IMR-90 (cell line): ENCODE data around the gene HMG20A. TPM values are rescaled to one million over a fixed set of nuclear protein-coding genes. Genes with fewer than 3 reads are reported as not detected.

Source experiments
- ATAC-seq: fragments of 200-7000 bp; cut with Tn5 transposase; 2 replicates; pipeline ENCODE4 v1.9.1; 2020; ENCODE audit warnings: low read depth, mild to moderate bottlenecking, moderate library complexity
- BruUV-seq: library from RNA; stranded (reverse); fragments of 400-500 nt; replicated peaks from 2 replicates; lab custom pipeline; 2021; lab: Mats Ljungman, UMichigan
- CTCF ChIA-PET: fragments of 300-600 bp; formaldehyde crosslinking; extraction: SDS; loops from one replicate; lab custom pipeline; 2021; ENCODE audit warnings: antibody characterized with exemption; lab: Yijun Ruan, JAX
- POLR2A ChIA-PET: fragments of 300-600 bp; sonication (Branson Sonifier 250); formaldehyde crosslinking; loops from one replicate; lab custom pipeline; 2022; ENCODE audit warnings: antibody characterized with exemption; ENCODE audit not compliant: unreplicated experiment; lab: Charles Lee
- DNase-seq: peaks from one replicate; pipeline ENCODE4 v3.0.0; 2013
- H2AFZ ChIP-seq: replicated peaks from 2 replicates; pipeline ENCODE3; 2013; ENCODE audit warnings: low read length, mild to moderate bottlenecking; ENCODE audit not compliant: poor library complexity
- H2AK5ac ChIP-seq: 2 replicates; pipeline ENCODE4 v1.6.1; 2013; ENCODE audit warnings: low read depth, low read length, inconsistent platforms
- H2AK9ac ChIP-seq: replicated peaks from 2 replicates; pipeline ENCODE3; 2013; ENCODE audit warnings: mild to moderate bottlenecking, low read depth, low read length, moderate library complexity; ENCODE audit not compliant: poor library complexity
- H2BK120ac ChIP-seq: 2 replicates; pipeline ENCODE4 v1.6.1; 2013; ENCODE audit warnings: low read depth, low read length, inconsistent platforms
- H2BK15ac ChIP-seq: 3 replicates; pipeline ENCODE4 v1.6.1; 2013; ENCODE audit warnings: low read depth, low read length, inconsistent platforms
- H2BK20ac ChIP-seq: 2 replicates; pipeline ENCODE4 v1.6.1; 2013; ENCODE audit warnings: low read depth, mild to moderate bottlenecking, inconsistent platforms, low read length, moderate library complexity
- H2BK5ac ChIP-seq: 2 replicates; pipeline ENCODE4 v1.6.1; 2013; ENCODE audit warnings: mild to moderate bottlenecking, low read depth, low read length, inconsistent platforms; ENCODE audit not compliant: poor library complexity, severe bottlenecking
- H3K14ac ChIP-seq: replicated peaks from 2 replicates; pipeline ENCODE4 v1.6.1; 2013; ENCODE audit warnings: low read depth, low read length, inconsistent platforms
- H3K18ac ChIP-seq: 2 replicates; pipeline ENCODE4 v1.6.1; 2013; ENCODE audit warnings: low read depth, low read length, control low read depth
- H3K23ac ChIP-seq: 2 replicates; pipeline ENCODE4 v1.6.1; 2013; ENCODE audit warnings: low read depth, low read length, inconsistent platforms
- H3K27ac ChIP-seq: 2 replicates; pipeline ENCODE4 v1.5.1; 2013; ENCODE audit warnings: mild to moderate bottlenecking, control low read depth, low read length; ENCODE audit not compliant: insufficient read depth
- H3K27me3 ChIP-seq: 2 replicates; pipeline ENCODE4 v1.6.1; 2013; ENCODE audit warnings: low read length; ENCODE audit not compliant: control insufficient read depth, insufficient read depth
- H3K36me3 ChIP-seq: 2 replicates; pipeline ENCODE4 v1.6.1; 2013; ENCODE audit warnings: low read length, mixed read lengths; ENCODE audit not compliant: control insufficient read depth, insufficient read depth
- H3K4ac ChIP-seq: 2 replicates; pipeline ENCODE4 v1.6.1; 2013; ENCODE audit warnings: low read depth, low read length, inconsistent platforms
- H3K4me1 ChIP-seq: 2 replicates; pipeline ENCODE4 v1.6.1; 2013; ENCODE audit warnings: low read length, mixed read lengths; ENCODE audit not compliant: control insufficient read depth, insufficient read depth
- H3K4me2 ChIP-seq: 2 replicates; pipeline ENCODE4 v1.6.1; 2013; ENCODE audit warnings: low read depth, mild to moderate bottlenecking, control low read depth, low read length, moderate library complexity
- H3K4me3 ChIP-seq: 2 replicates; pipeline ENCODE4 v1.5.1; 2013; ENCODE audit warnings: low read depth, mild to moderate bottlenecking, control low read depth, low read length, moderate library complexity; ENCODE audit not compliant: insufficient read depth
- H3K56ac ChIP-seq: 2 replicates; pipeline ENCODE4 v1.6.1; 2013; ENCODE audit warnings: low read length, inconsistent platforms; ENCODE audit not compliant: insufficient read depth; ENCODE audit errors: extremely low read depth
- H3K79me1 ChIP-seq, 2 experiments: 2 replicates each; pipeline ENCODE4 v1.6.1; 2013; ENCODE audit warnings: low read length in 2 of 2, inconsistent platforms in 1 of 2, low read depth in 1 of 2
- H3K9ac ChIP-seq: 2 replicates; pipeline ENCODE4 v1.6.1; 2013; ENCODE audit warnings: low read depth, low read length, control low read depth
- H3K9me1 ChIP-seq: 2 replicates; pipeline ENCODE4 v1.6.1; 2013; ENCODE audit warnings: low read length, inconsistent platforms; ENCODE audit not compliant: insufficient read depth
- H3K9me3 ChIP-seq: 2 replicates; pipeline ENCODE4 v1.6.1; 2013; ENCODE audit warnings: low read length; ENCODE audit not compliant: control insufficient read depth, insufficient read depth
- H4K20me1 ChIP-seq: 2 replicates; pipeline ENCODE4 v1.6.1; 2013; ENCODE audit warnings: low read length, inconsistent platforms; ENCODE audit not compliant: insufficient read depth
- H4K5ac ChIP-seq: 2 replicates; pipeline ENCODE4 v1.6.1; 2013; ENCODE audit warnings: mild to moderate bottlenecking, low read depth, low read length, control low read depth
- H4K8ac ChIP-seq, 2 experiments: 2 replicates each; pipeline ENCODE4 v1.6.1; 2013; ENCODE audit warnings: low read depth in 2 of 2, low read length in 2 of 2, control low read depth in 1 of 2, inconsistent platforms in 1 of 2
- H4K91ac ChIP-seq: 2 replicates; pipeline ENCODE4 v1.6.1; 2013; ENCODE audit warnings: low read depth, low read length, inconsistent platforms; ENCODE audit not compliant: insufficient read depth
- BHLHE40 ChIP-seq: fragments of 150-350 bp; IDR thresholded peaks from 2 replicates; pipeline ENCODE4 v1.6.1; 2016; ENCODE audit warnings: mild to moderate bottlenecking, low read depth, low read length
- CEBPB ChIP-seq: IDR thresholded peaks from 2 replicates; pipeline ENCODE4 v1.6.1; 2012; ENCODE audit warnings: low read depth, low read length, improper control_type of control experiment
- CHD1 ChIP-seq: IDR thresholded peaks from 2 replicates; pipeline ENCODE4 v1.6.1; 2012; ENCODE audit warnings: low read depth, low read length, improper control_type of control experiment
- FOS ChIP-seq: fragments of 150-350 bp; IDR thresholded peaks from 2 replicates; pipeline ENCODE4 v1.6.1; 2016; ENCODE audit warnings: low read depth, low read length
- MAFK ChIP-seq: IDR thresholded peaks from 2 replicates; pipeline ENCODE4 v1.6.1; 2012; ENCODE audit warnings: low read depth, low read length, improper control_type of control experiment
- MAZ ChIP-seq: IDR thresholded peaks from 2 replicates; pipeline ENCODE4 v1.6.1; 2012; ENCODE audit warnings: low read depth, mild to moderate bottlenecking, low read length, improper control_type of control experiment, moderate library complexity, borderline replicate concordance
- MXI1 ChIP-seq: IDR thresholded peaks from 2 replicates; pipeline ENCODE4 v1.6.1; 2012; ENCODE audit warnings: low read depth, mild to moderate bottlenecking, low read length, moderate library complexity, borderline replicate concordance
- NFE2L2 ChIP-seq: fragments of 150-350 bp; IDR thresholded peaks from 2 replicates; pipeline ENCODE4 v1.6.1; 2016; ENCODE audit warnings: low read depth, mild to moderate bottlenecking, low read length
- POLR2A ChIP-seq: IDR thresholded peaks from 2 replicates; pipeline ENCODE4 v1.6.1; 2012; ENCODE audit warnings: mild to moderate bottlenecking, low read depth, low read length
- RAD21 ChIP-seq: IDR thresholded peaks from 2 replicates; pipeline ENCODE4 v1.6.1; 2012; ENCODE audit warnings: low read length, improper control_type of control experiment
- RCOR1 ChIP-seq: IDR thresholded peaks from 2 replicates; pipeline ENCODE4 v1.6.1; 2012; ENCODE audit warnings: mild to moderate bottlenecking, low read length, improper control_type of control experiment; ENCODE audit not compliant: insufficient replicate concordance
- RFX5 ChIP-seq: IDR thresholded peaks from 2 replicates; pipeline ENCODE4 v1.8.0; 2012; ENCODE audit warnings: low read depth, mild to moderate bottlenecking, low read length, moderate library complexity
- SMC3 ChIP-seq: fragments of 150-350 bp; IDR thresholded peaks from 2 replicates; pipeline ENCODE4 v1.6.1; 2016; ENCODE audit warnings: low read depth, mild to moderate bottlenecking, antibody characterized with exemption, low read length, moderate library complexity
- WGBS, 2 experiments: methylation state at CpG; one replicate each; pipeline versions ENCODE4 v1.1.5 to v1.1.7; 2013; ENCODE audit warnings: missing lambda C conversion rate in 2 of 2; ENCODE audit not compliant: insufficient read length in 1 of 2; ENCODE audit errors: extremely low coverage in 2 of 2; 5-methylcytosine and 5-hydroxymethylcytosine counted together
- dilution Hi-C: fragments of 300-500 bp; cut with HindIII; formaldehyde crosslinking; loops from one replicate; pipeline ENCODE4 v1.14.3; 2018; ENCODE audit warnings: low sequenced_read_pairs; ENCODE audit not compliant: unreplicated experiment
- in situ Hi-C: fragments of 300-500 bp; cut with MboI; formaldehyde crosslinking; loops from 3 replicates; pipeline ENCODE4 v1.14.3; 2019; ENCODE audit warnings: low sequenced_read_pairs, inconsistent platforms, mixed read lengths
- intact Hi-C: fragments of 100-400 bp; cut with micrococcal nuclease; formaldehyde crosslinking; loops from 2 replicates; pipeline ENCODE4 v1.10.0; 2022
- polyA plus RNA-seq, 3 experiments: library from polyadenylated mRNA; depleted of rRNA; stranded (reverse); fragments of >200 nt; gene quantifications; 2 replicates each; pipeline ENCODE4 v1.2.3, GENCODE V29; 2012; ENCODE audit warnings: low replicate concordance in 1 of 3
- total RNA-seq: library from RNA; depleted of rRNA; stranded (reverse); fragments of >200 nt; gene quantifications from 2 replicates; pipeline ENCODE4 v1.2.3, GENCODE V29; 2012
- TF ChIP-seq, protein P1 (sequence below): fragments of 150-350 bp; IDR thresholded peaks from 2 replicates; pipeline ENCODE4 v1.6.1; 2017; ENCODE audit warnings: mild to moderate bottlenecking, antibody characterized with exemption, low read length, low read depth
- TF ChIP-seq, protein P2 (sequence below): conservative IDR thresholded peaks from 2 replicates; pipeline ENCODE4 v1.5.1; 2012; ENCODE audit warnings: mild to moderate bottlenecking, low read depth, low read length, improper control_type of control experiment
- TF ChIP-seq, protein P3 (sequence below): fragments of 150-350 bp; IDR thresholded peaks from 2 replicates; pipeline ENCODE4 v1.6.1; 2016; ENCODE audit warnings: low read depth, mild to moderate bottlenecking, low read length, moderate library complexity, borderline replicate concordance

HMG20A gene
- total and polyA plus RNA-seq, 2 of the 4 experiments (the other 2 are of a cell fraction), result 22.3 to 25.3 TPM

GRCh38 chr15:77475898-77476297 is 55.2 kb downstream of the HMG20A start:
- Histone ChIP-seq H2AK9ac (no peak overlapping the region), H3K23ac (no peak overlapping the region), H3K79me1 (peaks cover 3 to 6% of the 10 kb centered on the region in 2 experiments; a peak in 1 of 4 replicates), H2BK20ac (no peak overlapping the region), H2BK15ac (no peak overlapping the region), H2AK5ac (no peak overlapping the region), H4K91ac (no peak overlapping the region), H3K9ac (no peak overlapping the region), H3K18ac (no peak overlapping the region), H4K20me1 (no peaks in the 10 kb centered on the region), H3K27ac (no peak overlapping the region), H3K27me3 (no peaks in the 10 kb centered on the region), H2BK120ac (no peak overlapping the region), H3K4me1 (peaks cover 2% of the 10 kb centered on the region; the same call in 1 of the 2 replicates), H3K4me3 (no peak overlapping the region), H4K8ac (no peak overlapping the region), H3K36me3 (peaks cover 15% of the 10 kb centered on the region), H2AFZ (no peak overlapping the region), H3K4me2 (no peak overlapping the region), H3K56ac (no peak overlapping the region), H3K9me3 (no peaks in the 10 kb centered on the region), H3K14ac (no peak overlapping the region), H3K4ac (no peak overlapping the region), H3K9me1 (peaks cover 3% of the 10 kb centered on the region; the same call in 1 of the 2 replicates), H4K5ac (no peak overlapping the region), H2BK5ac (no peak overlapping the region)
- no peak for ATAC-seq
- WGBS, 2 experiments, result no CpG with 5 or more reads among the region's 5 CpGs
- TF ChIP-seq NFE2L2 (no peak), BHLHE40 (no peak), CHD1 (no peak), RFX5 (no peak), MAZ (no peak), SMC3 (no peak), RAD21 (no peak), FOS (no peak), POLR2A (no peak), CEBPB (no peak), RCOR1 (no peak), MXI1 (no peak), MAFK (no peak)
- TF ChIP-seq, protein P1, sequence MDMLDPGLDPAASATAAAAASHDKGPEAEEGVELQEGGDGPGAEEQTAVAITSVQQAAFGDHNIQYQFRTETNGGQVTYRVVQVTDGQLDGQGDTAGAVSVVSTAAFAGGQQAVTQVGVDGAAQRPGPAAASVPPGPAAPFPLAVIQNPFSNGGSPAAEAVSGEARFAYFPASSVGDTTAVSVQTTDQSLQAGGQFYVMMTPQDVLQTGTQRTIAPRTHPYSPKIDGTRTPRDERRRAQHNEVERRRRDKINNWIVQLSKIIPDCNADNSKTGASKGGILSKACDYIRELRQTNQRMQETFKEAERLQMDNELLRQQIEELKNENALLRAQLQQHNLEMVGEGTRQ, result no peak
- TF ChIP-seq, protein P2, sequence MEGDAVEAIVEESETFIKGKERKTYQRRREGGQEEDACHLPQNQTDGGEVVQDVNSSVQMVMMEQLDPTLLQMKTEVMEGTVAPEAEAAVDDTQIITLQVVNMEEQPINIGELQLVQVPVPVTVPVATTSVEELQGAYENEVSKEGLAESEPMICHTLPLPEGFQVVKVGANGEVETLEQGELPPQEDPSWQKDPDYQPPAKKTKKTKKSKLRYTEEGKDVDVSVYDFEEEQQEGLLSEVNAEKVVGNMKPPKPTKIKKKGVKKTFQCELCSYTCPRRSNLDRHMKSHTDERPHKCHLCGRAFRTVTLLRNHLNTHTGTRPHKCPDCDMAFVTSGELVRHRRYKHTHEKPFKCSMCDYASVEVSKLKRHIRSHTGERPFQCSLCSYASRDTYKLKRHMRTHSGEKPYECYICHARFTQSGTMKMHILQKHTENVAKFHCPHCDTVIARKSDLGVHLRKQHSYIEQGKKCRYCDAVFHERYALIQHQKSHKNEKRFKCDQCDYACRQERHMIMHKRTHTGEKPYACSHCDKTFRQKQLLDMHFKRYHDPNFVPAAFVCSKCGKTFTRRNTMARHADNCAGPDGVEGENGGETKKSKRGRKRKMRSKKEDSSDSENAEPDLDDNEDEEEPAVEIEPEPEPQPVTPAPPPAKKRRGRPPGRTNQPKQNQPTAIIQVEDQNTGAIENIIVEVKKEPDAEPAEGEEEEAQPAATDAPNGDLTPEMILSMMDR, result no peak
- TF ChIP-seq, protein P3, sequence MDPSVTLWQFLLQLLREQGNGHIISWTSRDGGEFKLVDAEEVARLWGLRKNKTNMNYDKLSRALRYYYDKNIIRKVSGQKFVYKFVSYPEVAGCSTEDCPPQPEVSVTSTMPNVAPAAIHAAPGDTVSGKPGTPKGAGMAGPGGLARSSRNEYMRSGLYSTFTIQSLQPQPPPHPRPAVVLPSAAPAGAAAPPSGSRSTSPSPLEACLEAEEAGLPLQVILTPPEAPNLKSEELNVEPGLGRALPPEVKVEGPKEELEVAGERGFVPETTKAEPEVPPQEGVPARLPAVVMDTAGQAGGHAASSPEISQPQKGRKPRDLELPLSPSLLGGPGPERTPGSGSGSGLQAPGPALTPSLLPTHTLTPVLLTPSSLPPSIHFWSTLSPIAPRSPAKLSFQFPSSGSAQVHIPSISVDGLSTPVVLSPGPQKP, result no peak
- dilution Hi-C loops, result no loop called here
- in situ Hi-C loops, result no loop called here
- DNase-seq, result no peak
- ChIA-PET CTCF (no interaction called here), POLR2A (interaction anchor here (0.6 kb wide), 1 partner anchor 8 kb away, joined by 3 read pairs; no protein-coding TSS in a partner anchor)
- intact Hi-C loops, result no loop called here
- no TSS peak for BruUV-seq
